Stimulated activated CD8-positive, alpha-beta memory T cell treated with anti-CD3 and anti-CD28 coated beads, Interleukin-15, amount 100 ng/mL, for 48 hours (primary cell): ENCODE results near the gene KCTD5.

ENCODE experiments used
- DNase-seq, 2 donors: peaks; one replicate each; pipeline ENCODE4 v3.0.0-alpha.2; 2020; ENCODE audit warnings: low read depth in 2 of 2

Gene KCTD5

DNA sequence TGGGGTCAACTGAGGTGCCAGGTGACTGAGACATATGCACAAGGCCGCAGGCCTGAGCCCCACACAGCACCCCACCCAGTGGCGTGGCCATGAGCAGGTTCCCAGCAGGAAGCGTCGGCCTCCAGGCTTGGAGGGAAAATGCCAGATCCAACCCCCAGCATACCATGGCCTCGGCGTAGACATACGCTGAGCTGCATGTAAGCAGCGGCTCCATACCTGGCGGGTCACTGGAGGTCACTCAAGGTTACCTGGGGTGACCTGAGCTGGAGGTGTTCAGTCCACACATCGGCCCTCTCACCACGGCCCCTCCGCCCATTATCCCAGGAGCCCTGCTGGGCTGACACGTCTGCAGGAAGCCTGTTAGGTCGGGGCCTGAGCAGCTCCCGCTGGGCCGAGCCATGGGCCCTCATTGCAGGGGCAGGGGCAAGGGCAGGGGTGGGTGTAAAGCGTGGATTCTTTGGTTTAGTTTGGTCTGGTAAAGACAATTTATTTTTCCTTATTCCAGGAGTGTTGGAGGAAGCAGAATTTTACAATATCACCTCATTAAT is 15.2 kb downstream of the KCTD5 start:
- DNase-seq: no peak

DNA sequence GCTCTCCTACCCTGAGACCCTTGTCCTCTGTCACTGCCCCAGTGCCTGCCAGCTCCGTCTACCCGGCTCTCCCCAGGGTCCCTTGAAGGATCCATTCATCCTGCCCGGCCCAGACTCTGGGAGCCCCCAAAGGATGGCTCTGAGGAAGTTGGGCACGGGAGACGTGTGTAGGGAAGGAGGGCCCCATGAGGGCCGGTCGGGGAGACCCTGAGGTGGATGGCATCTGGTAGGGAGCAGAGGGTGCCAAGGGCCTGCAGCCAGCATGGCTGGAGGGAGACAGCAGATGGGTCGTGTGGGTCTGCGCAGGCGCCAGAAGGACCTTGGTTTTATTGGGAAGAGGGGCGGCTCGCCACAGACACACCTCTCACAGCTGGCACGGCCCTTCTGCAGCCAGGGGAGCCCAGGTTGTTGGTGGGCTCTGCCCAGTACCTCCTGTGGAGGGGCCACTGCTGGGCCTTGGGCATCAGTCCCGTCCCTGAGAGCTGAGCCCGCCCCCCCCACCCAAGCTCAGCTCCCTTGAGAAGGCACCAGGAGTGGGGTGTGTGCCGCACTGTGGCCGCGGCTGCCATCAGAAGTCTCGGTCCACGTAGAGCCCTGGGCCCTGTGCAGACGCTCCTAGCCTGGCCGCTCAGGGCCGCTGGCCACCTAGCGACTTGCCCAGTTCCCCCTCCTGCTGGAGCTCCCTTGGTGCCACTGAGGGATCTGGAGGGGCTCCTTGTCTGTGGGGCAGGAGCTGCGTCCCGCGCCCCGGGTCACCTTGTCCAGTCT is 16.0 kb downstream of the KCTD5 start:
- no peak for DNase-seq

DNA sequence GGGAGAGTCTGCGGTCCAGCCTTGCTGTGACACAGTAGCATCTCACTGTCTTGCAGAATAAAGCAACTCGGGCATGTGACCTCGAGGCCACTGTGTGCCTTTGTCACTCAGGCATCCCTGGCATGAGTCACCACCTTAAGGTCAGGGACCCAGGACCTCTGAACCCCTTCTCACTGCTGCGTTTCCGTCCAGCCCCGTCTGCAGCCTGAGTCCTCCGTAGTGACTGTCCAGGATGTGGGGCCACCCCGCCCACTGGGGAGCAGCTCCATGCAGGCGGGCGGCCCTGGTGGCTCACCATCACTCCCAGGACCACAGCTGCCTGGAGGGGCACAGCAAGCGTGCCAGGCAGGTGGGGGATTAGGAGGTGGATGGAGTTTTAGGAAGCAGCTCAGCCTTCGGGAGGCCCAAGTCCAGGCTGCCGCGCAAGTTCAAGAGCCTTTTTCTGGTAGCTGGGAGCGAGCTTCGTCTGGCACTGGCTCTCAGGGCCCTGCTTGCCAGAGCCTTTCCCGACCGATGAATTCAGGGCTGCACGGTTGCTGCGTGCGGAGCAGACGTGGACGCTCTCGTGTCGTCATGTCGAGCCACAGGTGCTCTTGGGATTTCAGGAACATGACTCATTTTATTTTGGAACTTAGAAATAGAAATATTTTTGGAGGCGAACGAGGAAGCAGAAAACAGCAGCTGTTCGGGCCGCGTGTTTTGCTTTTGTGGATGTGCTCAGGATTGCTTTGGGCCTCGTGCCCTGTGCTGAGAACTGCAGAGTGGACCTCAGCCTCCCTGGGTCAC is 16.8 kb downstream of the KCTD5 start:
- no peak for DNase-seq

DNA sequence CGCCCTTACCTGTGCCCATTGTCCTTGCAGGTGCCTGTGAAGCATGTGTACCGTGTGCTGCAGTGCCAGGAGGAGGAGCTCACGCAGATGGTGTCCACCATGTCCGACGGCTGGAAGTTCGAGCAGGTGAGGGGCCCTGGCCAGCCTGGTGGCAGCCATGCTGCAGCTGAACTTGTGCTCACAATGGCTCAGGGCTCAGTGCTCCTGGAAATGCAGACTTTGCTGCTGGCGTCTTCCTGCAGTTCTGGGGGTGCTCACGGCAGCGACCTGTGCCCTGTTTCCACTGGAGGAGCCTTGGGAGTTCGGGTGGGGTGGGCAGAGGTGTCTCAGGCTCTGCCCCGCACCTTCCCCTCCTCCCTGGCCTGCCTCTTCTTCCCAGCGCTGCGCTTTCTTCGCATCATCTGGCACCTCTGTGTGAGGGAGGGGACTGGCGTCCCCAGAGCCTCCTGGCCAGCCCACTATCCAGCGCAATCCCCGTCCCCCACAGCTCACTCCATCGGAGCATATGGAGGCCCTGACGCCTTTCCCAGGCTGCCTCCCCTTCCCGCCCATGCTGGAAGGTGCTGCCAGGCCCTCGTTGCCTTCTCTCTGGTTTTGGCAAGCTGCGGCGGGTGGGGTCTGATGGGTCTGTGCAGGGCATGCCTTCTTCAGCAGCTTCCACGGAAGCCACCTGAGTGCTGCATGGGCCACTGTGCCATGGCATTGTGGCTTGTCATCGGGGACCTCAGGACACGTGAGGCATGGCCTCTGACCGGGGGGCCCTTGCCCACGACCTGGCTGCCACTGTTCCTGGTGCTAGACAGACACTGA is 17.7 kb downstream of the KCTD5 start:
- no peak for DNase-seq

DNA sequence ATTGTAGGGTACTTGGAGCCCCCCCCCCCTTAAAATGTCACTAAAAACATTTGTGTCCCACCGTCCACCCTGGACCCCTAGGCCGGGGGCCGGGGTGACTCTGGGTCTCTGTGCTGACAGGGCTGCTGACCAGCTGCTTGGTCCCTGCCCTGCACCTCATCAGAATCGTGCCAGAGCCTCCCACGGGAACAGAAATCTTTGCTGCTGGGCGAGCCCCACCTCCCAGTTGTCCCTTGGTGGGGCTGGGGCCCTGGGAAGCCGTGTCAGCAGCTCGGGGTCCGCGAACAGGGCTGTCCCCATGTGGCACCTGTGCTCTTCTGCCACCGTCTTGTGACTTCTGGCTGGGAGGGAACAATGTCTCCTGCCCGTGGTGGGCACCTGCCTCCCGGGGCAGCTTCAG is 18.5 kb downstream of the KCTD5 start:
- DNase-seq: no peak

DNA sequence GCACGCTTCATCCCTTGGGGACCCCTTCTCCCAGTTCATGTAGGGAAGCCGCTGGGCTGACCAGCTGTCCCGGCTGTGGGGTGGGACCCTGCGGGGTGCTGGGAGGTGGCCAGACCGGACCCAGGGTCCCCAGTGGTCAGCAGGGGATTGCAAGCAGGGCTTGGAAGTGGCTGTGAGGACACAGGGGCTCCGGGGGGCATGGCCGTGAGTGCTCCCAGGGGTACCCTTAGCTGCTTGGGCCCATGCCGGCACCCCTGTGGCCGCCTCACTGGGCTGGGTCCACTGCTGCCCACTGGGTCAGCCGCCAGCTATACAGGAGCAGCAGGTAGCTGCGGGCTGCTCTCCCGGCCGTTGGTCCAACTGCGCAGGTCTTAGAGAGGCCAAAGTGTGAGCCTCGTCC is 18.9 kb downstream of the KCTD5 start:
- no peak for DNase-seq

DNA sequence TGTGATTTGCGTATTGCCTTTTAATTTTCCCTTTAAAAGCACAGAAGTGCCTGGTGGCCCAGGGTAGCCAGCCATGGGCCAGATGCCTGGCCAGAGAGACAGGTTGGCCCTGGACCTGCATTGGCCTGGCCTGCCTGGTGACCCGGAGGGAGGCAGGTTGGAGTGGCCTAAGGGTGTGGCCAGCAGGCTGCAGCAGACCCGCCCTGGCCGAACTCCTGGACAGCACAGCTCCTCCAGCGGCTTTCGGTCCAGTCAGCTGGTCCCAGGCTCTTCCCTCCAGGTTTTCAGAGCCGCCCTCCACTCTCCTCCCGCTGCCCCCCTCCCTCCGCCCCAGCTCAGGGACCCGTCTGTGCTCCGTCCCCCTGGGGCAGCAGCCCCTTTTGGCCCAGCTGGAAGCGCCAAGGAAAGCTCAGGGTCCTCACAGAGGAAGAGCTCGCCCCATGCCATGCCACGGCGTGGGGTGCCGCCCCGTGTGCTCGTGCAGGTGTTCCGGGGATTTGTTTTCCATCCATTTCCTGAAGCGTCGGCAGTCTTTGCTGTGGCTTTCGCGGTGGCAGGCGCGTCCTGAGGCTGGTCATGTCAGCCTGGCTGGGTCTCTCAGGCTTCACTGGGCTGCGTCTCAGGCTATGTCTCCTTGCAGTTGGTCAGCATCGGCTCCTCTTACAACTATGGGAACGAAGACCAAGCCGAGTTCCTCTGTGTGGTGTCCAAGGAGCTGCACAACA is 19.6 kb downstream of the KCTD5 start:
- no peak for DNase-seq

DNA sequence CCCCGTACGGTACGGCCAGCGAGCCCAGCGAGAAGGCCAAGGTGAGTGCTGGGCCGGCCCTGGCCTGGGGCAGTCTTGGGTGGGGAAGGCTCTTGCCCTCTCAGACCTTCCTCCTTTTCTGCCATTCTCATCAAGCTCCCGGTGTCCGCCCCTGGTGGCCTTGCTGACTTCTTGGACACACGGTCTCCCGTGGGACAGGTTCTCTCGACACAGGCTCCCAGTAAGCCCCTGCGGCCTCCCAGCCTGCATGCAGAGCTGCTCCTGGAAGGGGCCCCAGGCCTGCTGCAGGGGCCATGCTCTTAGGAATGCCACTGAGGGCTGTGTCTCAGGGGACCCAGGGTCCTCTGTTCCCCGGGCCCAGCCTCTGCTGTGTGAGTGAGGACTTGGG is 20.1 kb downstream of the KCTD5 start:
- DNase-seq: no peak

DNA sequence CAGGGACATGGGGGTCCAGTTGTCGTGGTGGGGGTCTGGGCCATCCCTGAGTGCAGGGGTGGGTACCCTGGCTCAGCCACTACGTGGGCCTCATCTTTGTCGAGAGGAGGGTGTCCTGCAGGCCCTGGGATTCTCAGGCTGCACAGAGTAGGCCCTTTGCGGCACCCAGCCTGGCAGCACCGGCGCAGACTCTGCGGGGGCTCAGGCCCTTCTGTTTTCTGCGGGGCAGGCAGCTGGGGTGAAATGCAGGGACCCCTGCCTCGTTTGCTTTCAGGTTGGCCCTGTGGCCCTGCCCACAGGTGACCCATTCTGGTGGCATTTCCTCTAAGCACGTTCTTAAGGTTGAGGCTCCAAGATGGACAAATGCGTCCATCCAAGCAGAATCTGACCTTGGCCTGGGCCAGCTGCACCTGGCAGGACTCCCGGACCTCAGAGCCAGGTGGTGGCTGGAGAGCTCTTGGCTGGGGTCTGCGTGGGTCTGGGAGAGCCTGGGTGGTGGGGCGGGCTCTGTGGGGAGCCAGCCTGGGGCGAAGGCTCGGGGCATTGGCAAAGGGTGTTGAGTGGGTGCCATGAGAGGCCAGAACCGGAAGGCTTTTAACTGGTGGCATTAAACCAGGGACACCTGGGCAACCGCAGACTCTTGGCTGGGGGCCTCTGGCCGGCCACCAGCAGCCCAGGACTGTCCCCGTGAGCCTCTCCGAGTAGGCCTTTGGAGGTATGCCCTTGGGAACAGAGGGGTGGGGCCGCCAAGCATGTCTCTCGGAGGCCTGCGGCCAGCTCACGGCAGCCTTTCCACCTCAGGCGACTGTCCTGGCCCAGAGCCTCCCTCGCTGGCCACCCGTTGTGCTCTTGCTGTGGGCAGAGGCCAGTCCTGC is 20.8 kb downstream of the KCTD5 start:
- DNase-seq: no peak

DNA sequence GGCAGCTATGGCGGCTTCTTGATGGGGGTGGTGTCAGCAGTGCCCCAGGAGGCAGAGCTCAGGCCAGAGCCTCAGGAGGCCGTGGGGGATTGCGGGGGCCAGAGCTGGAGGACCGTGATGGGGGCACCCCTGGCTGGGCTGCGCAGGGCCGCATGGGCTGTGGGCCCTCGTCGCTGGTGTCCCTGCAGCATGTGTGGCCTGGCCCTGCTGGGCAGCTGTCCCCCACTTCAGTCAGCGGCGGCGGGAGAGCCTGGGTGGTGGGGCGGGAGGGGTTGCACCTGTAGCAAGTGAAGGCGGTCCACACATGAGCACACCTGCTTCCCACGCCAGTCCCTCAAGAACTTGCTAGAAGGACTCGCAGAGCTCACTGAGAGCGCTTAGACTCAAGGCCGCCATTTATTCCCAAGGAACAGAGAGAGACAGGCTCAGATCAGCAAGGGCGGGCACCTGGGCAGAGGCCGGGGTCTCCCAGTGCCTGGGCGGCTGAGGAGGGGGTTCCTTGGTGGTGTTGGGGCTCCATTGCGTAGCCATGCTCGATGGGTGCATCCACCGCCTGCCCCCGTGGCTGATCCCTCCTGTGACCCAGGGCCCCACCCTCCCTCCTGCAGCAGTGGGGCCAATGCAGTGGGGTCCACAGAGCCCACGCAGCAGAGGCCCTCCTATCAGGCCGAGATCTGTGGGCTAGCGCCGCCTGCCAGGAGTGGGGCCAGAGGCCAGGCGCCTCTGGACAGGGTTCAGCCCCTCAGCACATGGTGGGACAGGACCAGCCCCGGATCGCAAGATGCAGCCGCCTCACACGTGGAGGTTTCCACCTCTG is 22.1 kb downstream of the KCTD5 start:
- DNase-seq: no peak

DNA sequence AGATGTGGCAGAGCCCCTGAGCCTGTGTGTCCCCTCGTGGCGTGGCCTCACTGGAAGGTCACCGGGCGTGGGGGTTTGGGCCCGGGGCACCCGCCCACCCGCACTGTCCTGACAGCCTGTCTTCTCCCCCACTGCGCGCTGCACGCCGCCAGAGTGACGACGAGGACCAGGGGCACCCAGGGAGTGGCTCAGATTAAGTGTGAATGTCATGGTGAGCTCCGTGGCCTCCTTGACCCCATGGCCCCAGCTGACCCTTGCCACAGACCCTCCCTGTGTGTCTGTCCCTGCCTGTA is 22.6 kb downstream of the KCTD5 start:
- DNase-seq: no peak

DNA sequence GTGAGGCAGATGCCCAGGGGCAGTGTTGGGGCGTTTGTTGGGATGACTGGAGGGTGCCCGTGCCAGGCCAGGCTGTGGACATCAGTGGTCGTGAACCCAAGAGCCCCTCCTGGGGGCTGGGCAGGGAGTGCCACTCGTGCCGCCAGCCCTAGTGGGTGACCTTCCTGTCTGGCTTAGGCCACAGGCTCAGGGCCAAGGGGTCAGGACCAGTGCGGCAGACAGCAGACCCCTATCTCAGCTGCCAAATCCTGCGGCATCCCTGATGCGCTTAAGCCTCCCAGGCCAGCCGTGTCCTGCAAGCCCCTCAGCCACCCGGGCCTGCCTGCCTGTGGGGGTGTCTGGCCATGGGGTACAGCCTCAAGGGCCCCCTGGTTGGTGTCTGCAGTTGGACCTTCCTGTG is 23.0 kb downstream of the KCTD5 start:
- DNase-seq: no peak

DNA sequence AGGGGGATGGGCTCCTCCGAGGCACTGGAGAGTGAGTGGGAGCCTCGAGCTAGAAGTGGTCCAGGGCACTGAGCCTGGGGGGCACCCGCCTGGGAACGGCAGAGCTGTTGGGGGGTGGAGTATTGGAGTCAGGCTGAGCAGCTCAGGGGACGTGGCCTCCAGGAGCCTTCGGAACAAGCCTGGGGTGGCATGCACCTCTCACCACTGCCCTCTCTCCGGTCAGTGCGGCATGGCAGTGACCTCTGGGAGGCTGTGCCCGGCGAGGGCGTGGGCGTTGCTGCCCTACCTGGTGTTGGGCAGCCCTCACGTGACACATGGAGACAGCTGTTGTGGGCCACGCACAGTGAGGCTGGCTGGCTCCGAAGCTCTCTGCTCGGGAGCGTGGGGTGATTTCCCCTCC is 23.8 kb downstream of the KCTD5 start:
- DNase-seq: no peak

DNA sequence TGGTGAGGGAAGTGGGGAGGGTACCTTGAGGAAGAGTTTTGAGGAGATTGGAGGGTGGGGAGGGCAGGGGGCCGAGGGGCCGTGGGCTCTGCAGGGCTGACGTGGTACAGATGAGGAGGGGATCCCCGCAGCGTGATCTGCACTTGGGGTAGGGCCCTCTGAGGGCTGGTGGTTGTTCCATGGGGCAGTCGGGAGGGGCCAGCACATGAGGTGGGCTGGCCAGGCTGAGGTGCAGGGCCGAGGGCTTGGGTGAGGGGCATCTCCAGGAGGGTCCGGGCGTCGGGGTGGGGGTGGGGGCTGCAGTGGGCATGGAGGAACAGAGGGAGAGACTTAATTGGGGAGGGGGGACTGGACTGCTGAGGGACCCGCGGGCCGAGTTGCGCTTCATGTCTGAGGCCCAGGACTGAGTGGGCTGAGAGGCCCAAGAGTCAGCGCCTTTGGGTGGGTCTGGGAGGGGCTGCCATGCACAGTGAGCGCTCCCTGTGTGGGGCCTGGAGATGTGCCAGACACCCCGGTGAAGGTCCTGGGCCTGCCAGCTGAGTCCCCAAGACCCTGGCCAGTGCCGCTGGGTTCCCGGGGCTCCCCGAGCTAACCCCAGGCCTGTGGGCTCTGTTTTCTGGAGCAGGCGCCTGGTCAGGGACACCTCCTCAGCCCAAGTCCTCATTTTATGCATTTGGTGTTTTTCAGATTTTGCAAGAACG is 24.4 kb downstream of the KCTD5 start:
- DNase-seq: no peak

DNA sequence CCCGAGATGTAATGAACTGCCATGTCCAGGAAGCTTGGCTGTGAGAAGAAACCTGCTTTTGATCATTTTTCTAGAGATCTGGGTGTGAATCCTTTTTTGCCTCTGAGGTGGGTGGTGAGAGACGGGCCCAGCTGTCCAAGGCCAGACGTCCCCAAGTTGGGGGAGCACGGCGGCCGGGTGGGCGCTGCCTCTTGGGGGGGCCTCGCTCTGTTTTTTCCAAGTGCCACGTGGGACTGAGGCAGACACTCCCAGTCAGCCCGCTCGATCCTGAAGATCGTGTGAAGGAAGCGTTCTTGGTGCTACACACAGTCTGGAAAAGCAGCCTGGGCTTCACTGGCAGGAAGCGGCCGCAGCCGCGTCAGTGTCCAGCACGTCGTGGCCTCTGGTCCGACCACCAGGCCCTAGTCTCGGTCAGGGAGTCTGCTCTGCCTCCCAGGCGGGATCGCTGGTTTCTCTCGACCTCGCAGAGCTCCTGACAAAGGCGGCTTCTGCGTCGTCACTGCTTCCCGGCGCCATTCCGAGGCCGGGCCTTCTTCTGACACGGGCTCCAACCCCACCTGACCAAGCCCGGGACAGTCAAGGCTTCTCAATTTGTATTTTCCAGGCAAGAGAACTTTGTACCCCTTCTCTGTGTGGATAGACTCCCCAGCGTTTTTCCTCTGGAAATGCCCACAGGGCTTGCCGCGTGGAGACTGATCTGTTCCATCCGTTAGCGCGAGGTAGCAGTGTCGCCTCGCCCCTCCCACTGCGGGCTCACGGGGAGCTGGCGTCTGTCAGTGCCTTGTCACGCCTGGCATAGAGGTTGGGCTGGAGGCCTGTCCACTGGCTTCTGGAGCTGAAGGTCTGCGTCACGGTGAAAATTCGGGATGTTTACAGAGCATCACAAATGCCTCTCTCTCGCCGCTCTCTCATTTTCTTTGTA is 25.3 kb downstream of the KCTD5 start:
- DNase-seq: no peak

DNA sequence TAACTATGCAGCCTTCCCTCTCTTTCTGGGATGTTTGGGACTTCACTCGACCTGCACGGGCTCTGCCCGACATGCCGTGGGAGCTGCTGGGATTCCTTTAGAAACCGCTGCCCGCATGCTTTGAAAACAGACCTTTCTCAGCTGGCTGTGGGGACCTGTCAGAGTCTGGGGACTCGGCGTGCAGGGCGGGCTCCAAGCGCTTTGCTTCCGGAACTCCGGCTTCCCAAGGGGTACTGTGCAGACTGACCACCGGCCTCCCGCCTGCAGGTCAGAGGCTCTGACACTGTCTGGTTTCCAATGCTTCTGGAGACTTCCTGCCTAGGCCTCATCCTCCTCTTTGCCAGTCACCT is 25.9 kb downstream of the KCTD5 start:
- DNase-seq: no peak

DNA sequence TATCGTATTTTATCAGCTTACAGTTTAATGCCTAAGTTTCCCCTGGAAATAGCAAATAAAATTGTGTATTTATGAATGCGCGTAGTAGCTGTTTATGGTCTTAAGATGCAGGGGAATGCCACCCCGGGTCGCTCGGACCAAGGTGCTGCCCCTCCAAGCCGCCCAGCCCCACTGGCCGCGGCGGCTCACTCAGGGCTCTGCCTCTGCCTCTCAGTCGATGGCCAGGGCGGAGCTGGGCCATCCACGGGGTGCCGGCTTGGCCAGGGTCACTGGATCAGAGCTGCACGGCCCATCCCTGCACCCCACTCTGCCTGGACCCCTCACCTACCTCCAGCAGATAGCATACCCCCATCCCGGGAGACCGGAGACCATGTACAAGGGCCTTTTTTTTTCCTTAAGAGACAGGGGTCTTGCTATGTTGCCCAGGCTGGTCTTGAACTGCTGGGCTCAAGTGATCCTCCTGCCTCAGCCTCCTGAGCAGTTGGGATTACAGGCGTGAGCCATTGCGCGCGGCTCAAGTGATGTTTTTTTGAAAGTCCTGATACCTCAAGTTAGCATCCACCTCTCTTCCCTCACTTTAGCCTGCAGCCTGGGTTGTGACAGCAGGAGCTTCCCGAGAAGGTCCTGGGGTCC is 26.7 kb downstream of the KCTD5 start:
- DNase-seq: no peak

DNA sequence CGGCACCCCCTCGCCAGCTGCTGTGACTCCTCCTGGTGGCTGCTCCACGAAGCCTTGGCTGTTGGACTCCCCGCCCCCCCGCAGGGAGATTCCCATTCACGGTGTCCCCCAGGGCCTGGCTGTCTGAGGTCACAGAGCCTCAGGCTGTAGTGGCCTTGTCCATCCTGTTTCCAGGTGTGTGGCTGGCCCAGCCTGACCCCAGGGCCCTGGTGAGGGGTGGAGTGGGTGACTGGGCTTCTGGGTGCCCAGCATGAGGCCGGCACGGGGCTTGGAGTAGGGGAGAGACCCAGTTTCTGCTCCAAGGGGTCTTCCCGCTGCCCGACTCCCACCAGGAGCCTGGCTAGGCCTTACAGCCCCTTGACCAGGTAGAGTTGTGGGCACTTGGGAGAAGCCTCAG is 27.3 kb downstream of the KCTD5 start:
- no peak for DNase-seq
